Liver (tissue), 2 donors: ENCODE results near the gene ZSCAN10.

Experiments used
- YY1 ChIP-seq: IDR thresholded peaks from 2 replicates; pipeline ENCODE4 v1.6.1; 2016; ENCODE audit warnings: antibody characterized with exemption, mild to moderate bottlenecking
- TF ChIP-seq, protein P1 (sequence below): fragments of 150-350 bp; IDR thresholded peaks from 2 replicates; pipeline ENCODE4 v1.5.1; 2017; ENCODE audit warnings: improper control_type of control experiment, low read depth, low read length; ENCODE audit not compliant: missing input control
- TF ChIP-seq, protein P2 (sequence below): IDR thresholded peaks from 2 replicates; pipeline ENCODE4 v1.6.1; 2016; ENCODE audit warnings: antibody characterized with exemption
- donor health status: healthy.

DNA sequence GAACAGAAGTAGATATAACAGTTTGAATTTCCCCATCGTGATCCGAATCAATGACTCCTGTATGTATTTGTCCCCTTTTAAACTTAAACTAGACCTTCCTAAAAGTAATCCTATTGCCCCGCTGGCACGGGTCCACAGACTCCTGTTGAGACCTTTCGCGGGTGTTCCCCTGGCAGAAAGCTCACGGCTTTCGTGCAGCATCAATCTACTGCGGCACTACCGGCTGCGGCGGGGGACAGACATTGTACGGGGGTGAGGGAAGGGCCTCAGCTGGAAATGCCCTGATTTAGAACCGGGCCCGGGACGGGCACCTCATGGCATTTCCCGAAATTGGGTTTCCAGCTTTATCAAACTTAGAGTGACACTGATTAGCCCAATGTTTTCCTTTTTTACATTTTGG is 19.1 kb downstream of the ZSCAN10 start:
- TF ChIP-seq, protein P1, sequence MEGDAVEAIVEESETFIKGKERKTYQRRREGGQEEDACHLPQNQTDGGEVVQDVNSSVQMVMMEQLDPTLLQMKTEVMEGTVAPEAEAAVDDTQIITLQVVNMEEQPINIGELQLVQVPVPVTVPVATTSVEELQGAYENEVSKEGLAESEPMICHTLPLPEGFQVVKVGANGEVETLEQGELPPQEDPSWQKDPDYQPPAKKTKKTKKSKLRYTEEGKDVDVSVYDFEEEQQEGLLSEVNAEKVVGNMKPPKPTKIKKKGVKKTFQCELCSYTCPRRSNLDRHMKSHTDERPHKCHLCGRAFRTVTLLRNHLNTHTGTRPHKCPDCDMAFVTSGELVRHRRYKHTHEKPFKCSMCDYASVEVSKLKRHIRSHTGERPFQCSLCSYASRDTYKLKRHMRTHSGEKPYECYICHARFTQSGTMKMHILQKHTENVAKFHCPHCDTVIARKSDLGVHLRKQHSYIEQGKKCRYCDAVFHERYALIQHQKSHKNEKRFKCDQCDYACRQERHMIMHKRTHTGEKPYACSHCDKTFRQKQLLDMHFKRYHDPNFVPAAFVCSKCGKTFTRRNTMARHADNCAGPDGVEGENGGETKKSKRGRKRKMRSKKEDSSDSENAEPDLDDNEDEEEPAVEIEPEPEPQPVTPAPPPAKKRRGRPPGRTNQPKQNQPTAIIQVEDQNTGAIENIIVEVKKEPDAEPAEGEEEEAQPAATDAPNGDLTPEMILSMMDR = no peak
- TF ChIP-seq, protein P2, sequence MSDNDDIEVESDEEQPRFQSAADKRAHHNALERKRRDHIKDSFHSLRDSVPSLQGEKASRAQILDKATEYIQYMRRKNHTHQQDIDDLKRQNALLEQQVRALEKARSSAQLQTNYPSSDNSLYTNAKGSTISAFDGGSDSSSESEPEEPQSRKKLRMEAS = no peak
- TF ChIP-seq YY1 = no peak
